Mucosa of descending colon (tissue), 3 donors: Measurements from ENCODE around the gene NR3C2. TPM values are rescaled to one million over a fixed set of nuclear protein-coding genes. Genes with fewer than 3 reads are reported as not detected.

ENCODE experiments used
- ATAC-seq: fragments of 200-7000 bp; cut with Tn5 transposase; one replicate; pipeline ENCODE4 v1.9.1; 2020; ENCODE audit warnings: mild to moderate bottlenecking, moderate library complexity
- DNase-seq, 3 donors: peaks; one replicate each; pipeline ENCODE4 v3.0.0-alpha.2; 2020
- H3K36me3 ChIP-seq: fragments of 200-600 bp; one replicate; pipeline ENCODE4 v1.8.0; 2021; ENCODE audit warnings: low read depth, mild to moderate bottlenecking
- H3K4me1 ChIP-seq: fragments of 200-600 bp; one replicate; pipeline ENCODE4 v1.8.0; 2021; ENCODE audit warnings: low read depth, mild to moderate bottlenecking
- H3K4me3 ChIP-seq: fragments of 200-600 bp; one replicate; pipeline ENCODE4 v1.8.0; 2021; ENCODE audit warnings: mild to moderate bottlenecking
- H3K9me3 ChIP-seq: fragments of 200-600 bp; one replicate; pipeline ENCODE4 v1.8.0; 2021; ENCODE audit warnings: mild to moderate bottlenecking
- intact Hi-C, 2 donors: fragments of 100-400 bp; cut with DNase I in 1 of 2; cut with micrococcal nuclease in 1 of 2; formaldehyde crosslinking; loops; one replicate each; pipeline versions ENCODE4 v1.11.0 to v1.11.1; 2022; cut with DNase I, micrococcal nuclease
- total RNA-seq, 3 donors: library from RNA; stranded (reverse); fragmentation: NEBNext Ultra II Directional in 2 of 3; extraction: Animal tissue kit (Norgen Biotek cat#: 25700) in 2 of 3; gene quantifications; one replicate each; pipeline versions ENCODE4 v1.2.1 to v1.2.4, GENCODE V29; 2021 to 2023
- TF ChIP-seq, protein P1 (sequence below): fragments of 200-600 bp; IDR thresholded peaks from one replicate; pipeline ENCODE4 v1.8.0; 2022; ENCODE audit warnings: antibody characterized with exemption, mild to moderate bottlenecking
- donor health status: DM: no; HTN: no; CAD: no; lungs with moderate emphysema.
- donor health status: DM: no; HTN: no; CAD: no.
- donor health status: DM: no; HTN: yes; CAD: no.

Gene NR3C2
- total RNA-seq, 3 donors from 2014 or later = 86.5 to 205 (median 108) TPM

DNA sequence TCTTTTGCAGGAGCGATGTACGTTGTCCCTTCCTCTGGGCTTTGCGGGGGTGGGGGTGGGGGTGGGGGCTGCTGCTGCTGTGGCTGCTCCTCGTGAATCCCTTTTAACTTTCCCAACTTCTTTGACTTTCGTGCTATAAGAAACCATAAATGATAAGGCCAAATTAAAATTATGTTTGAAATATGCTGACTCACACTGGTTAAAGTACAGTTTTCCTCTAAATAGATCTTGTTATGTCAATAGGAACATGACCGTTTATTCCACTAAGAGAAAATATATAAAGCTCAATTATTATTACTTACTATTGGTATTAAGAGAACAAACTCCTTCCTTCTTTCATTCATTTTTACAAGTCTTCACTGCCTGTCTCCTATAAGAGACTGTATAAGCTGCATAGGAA lies 287.4 kb downstream of the NR3C2 start:
- intact Hi-C loops = no loop called here
- H3K36me3 ChIP-seq = no peaks in the 10 kb centered on the region
- H3K4me3 ChIP-seq = no peak overlapping the region
- ATAC-seq (peak; percentile 31), DNase-seq (no peak)
- TF ChIP-seq, protein P1, sequence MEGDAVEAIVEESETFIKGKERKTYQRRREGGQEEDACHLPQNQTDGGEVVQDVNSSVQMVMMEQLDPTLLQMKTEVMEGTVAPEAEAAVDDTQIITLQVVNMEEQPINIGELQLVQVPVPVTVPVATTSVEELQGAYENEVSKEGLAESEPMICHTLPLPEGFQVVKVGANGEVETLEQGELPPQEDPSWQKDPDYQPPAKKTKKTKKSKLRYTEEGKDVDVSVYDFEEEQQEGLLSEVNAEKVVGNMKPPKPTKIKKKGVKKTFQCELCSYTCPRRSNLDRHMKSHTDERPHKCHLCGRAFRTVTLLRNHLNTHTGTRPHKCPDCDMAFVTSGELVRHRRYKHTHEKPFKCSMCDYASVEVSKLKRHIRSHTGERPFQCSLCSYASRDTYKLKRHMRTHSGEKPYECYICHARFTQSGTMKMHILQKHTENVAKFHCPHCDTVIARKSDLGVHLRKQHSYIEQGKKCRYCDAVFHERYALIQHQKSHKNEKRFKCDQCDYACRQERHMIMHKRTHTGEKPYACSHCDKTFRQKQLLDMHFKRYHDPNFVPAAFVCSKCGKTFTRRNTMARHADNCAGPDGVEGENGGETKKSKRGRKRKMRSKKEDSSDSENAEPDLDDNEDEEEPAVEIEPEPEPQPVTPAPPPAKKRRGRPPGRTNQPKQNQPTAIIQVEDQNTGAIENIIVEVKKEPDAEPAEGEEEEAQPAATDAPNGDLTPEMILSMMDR = no peak
- no peaks in the 10 kb centered on the region for H3K9me3 ChIP-seq
- H3K4me1 ChIP-seq = peaks cover 2% of the 10 kb centered on the region

DNA sequence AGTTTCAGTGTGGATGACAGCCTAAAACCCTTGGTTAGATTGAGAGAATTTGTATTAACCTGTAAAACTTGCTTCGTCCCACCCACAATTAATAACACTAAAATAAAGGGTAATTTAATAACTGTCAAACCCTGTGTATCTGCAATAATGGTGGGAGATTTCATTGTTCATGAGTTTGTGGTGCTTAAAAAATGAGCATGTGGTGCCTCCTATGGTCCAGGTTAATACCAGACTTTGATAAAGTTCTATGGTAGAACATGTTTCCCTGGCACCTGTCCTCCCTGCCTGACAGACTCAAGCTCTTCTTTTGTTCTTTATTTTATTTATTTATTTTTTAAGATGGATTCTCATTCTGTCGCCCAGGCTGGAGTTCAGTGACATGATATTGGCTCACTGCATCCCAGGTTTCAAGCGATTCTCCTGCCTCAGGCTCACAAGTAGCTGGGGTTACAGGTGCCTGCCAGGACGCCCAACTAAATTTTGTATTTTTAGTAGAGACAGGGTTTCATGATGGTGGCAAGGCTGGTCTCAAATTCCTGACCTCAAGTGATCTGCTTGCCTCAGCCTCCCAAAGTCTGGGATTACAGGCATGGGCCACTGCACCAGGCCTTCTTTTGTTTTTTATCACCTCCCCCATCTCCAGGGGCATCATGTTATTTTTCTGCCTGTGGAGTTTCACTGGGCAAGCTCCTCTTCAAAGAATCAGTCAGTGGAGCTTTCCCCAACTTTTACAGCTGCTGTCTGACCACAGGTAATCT lies 289.2 kb downstream of the NR3C2 start:
- intact Hi-C loops = no loop called here
- no peak overlapping the region for H3K4me3 ChIP-seq
- peaks cover 2% of the 10 kb centered on the region for H3K4me1 ChIP-seq
- DNase-seq = no peak
- ATAC-seq = no peak
- H3K36me3 ChIP-seq = no peaks in the 10 kb centered on the region
- no peaks in the 10 kb centered on the region for H3K9me3 ChIP-seq
- TF ChIP-seq, protein P1 = no peak

DNA sequence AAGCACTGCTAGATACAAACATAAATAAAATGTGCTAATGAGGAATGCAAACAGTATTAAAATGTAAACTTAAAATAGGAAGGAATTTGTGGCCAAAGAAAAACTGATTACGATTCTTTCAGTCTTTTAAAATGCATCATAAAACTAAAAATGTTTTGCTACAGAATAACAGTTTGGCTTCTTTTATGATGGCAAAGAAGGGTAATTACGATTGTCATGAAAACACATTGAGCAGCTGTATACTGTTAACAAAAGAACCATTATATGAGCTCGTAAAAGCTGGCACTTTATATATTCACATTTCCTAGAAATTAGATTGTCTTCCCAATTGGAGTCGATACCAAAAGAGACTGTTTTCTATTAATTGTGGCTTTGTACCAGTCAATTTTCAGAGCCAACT lies 290.4 kb downstream of the NR3C2 start:
- intact Hi-C loops = no loop called here
- Histone ChIP-seq H3K4me3 (no peak overlapping the region), H3K4me1 (peaks cover 2% of the 10 kb centered on the region), H3K9me3 (no peaks in the 10 kb centered on the region), H3K36me3 (no peaks in the 10 kb centered on the region)
- peak; percentile 34 for ATAC-seq
- TF ChIP-seq, protein P1 = no peak
- no peak for DNase-seq

DNA sequence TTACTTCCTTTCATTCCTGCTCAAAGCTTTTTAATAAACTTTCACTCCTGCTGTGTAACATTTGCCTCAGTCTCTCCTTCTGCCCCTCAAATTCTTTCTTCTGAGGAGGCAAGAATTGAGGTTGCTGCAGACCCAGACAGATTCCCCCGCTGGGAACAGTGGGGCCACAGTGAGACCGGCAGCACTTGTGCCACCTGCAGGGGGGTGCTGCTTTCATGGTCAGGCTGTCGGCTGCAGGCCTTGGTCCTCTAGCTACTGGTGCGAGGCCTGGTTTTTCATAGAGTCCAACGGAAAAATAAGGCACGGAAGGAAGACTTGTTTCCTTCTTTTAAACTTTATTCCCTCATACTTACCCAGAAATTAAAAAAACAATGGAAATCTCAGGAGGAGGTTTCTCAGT lies 296.7 kb downstream of the NR3C2 start:
- H3K4me1 ChIP-seq = no peaks in the 10 kb centered on the region
- intact Hi-C loops = no loop called here
- H3K4me3 ChIP-seq = no peak overlapping the region
- DNase-seq (no peak), ATAC-seq (no peak)
- TF ChIP-seq, protein P1 = no peak
- no peaks in the 10 kb centered on the region for H3K9me3 ChIP-seq
- H3K36me3 ChIP-seq = no peaks in the 10 kb centered on the region

DNA sequence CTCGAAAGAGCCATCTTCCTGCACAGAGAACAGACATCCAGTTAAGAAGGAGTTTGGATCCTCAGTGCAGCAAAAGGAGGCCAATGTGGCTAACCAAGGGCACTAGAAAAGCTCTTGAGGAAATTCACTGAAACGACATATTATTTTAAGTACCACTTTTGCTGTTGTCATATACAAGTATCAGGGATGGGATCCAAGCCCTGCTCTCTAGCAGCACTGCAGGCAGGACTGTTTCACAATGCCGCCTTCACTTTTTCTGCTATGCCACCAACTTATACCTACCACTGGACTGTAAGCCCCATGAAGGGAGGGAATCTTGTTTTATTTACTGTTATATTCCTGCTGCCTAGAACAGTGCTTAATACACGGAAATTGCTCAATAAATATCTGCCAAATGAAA lies 299.0 kb downstream of the NR3C2 start:
- Histone ChIP-seq H3K36me3 (no peaks in the 10 kb centered on the region), H3K9me3 (no peaks in the 10 kb centered on the region), H3K4me3 (no peak overlapping the region), H3K4me1 (no peaks in the 10 kb centered on the region)
- intact Hi-C loops = no loop called here
- ATAC-seq (no peak), DNase-seq (no peak)
- TF ChIP-seq, protein P1 = no peak
